ENCODE results near the gene SYTL3.
"Not testable (repeated sequence)": the region's sequence is repeated elsewhere in the genome, so short reads cannot be mapped to it uniquely, and the experiment has no call there.

Gene SYTL3

GRCh38 chr6:158649289-158650143, at the start of gene SYTL3:
Gene SYTL3, plus strand, starts transcription at chr6:158650054. Its CDS starts 13,215 bp downstream, at chr6:158663269.
- DNase-seq (ENCODE audit: low read depth) = peak; percentile 60

- no peak for DNase-seq (ENCODE audit: low read depth)
Observed at GRCh38 chr6:158603261-158604047, 46.4 kb upstream of the SYTL3 start.

- no peak for DNase-seq (ENCODE audit: low read depth)
Observed at GRCh38 chr6:158604048-158604406, 45.8 kb upstream of the SYTL3 start.

- peak; percentile 31 for DNase-seq (ENCODE audit: low read depth)
Observed at GRCh38 chr6:158605266-158605878, 44.5 kb upstream of the SYTL3 start.

GRCh38 chr6:158606011-158606410, 43.8 kb upstream of the SYTL3 start:
- not testable (repeated sequence) for DNase-seq (ENCODE audit: low read depth)

- DNase-seq (ENCODE audit: low read depth) = no peak
Observed at GRCh38 chr6:158606935-158607334, 42.9 kb upstream of the SYTL3 start.

- DNase-seq (ENCODE audit: low read depth) = no peak
Observed at GRCh38 chr6:158607411-158608170, 42.3 kb upstream of the SYTL3 start.

GRCh38 chr6:158608221-158608620, 41.6 kb upstream of the SYTL3 start:
- DNase-seq (ENCODE audit: low read depth) = no peak

- no peak for DNase-seq (ENCODE audit: low read depth)
Observed at GRCh38 chr6:158609455-158610155, 40.2 kb upstream of the SYTL3 start.

- DNase-seq (ENCODE audit: low read depth) = no peak
Observed at GRCh38 chr6:158610319-158610968, 39.4 kb upstream of the SYTL3 start.

GRCh38 chr6:158611039-158611438, 38.8 kb upstream of the SYTL3 start:
- no peak for DNase-seq (ENCODE audit: low read depth)

GRCh38 chr6:158611541-158612370, 38.1 kb upstream of the SYTL3 start:
- DNase-seq (ENCODE audit: low read depth) = no peak

- not testable (repeated sequence) for DNase-seq (ENCODE audit: low read depth)
Observed at GRCh38 chr6:158614606-158615005, 35.2 kb upstream of the SYTL3 start.

GRCh38 chr6:158618289-158618688, 31.6 kb upstream of the SYTL3 start:
- not testable (repeated sequence) for DNase-seq (ENCODE audit: low read depth)

GRCh38 chr6:158619922-158620801, 29.7 kb upstream of the SYTL3 start:
- DNase-seq (ENCODE audit: low read depth) = no peak

- no peak for DNase-seq (ENCODE audit: low read depth)
Observed at GRCh38 chr6:158620963-158621693, 28.7 kb upstream of the SYTL3 start.

- DNase-seq (ENCODE audit: low read depth) = no peak
Observed at GRCh38 chr6:158621694-158622544, 27.9 kb upstream of the SYTL3 start.

Data from stimulated activated CD8-positive, alpha-beta memory T cell treated with anti-CD3 and anti-CD28 coated beads, Interleukin-4, amount 100 ng/mL, for 24 hours (primary cell).